Upper lobe of left lung (tissue), 6 donors: Measurements from ENCODE around the gene ITGB3BP. TPM values are rescaled to one million over a fixed set of nuclear protein-coding genes. Genes with fewer than 3 reads are reported as not detected.
A peak's percentile ranks its signal among the peaks of the same experiment; 100 is the strongest.
"Not testable (repeated sequence)": the region's sequence is repeated elsewhere in the genome, so short reads cannot be mapped to it uniquely, and the experiment has no call there.

Experiments used
- ATAC-seq, 2 donors: fragments of 200-7000 bp; cut with Tn5 transposase; one replicate each; pipeline ENCODE4 v1.9.1; 2022; ENCODE audit warnings: mild to moderate bottlenecking in 2 of 2, moderate library complexity in 2 of 2; ENCODE audit not compliant: low FRiP score in 2 of 2
- DNase-seq, 2 donors: peaks; one replicate each; pipeline ENCODE4 v3.0.0-alpha.2; 2019 to 2020
- H3K27ac ChIP-seq, 4 donors: fragments of 200-600 bp; sonication (generic); one replicate each; pipeline ENCODE4 v1.5.1; 2016 to 2019
- H3K27me3 ChIP-seq, 4 donors: fragments of 200-600 bp; sonication (generic); one replicate each; pipeline ENCODE4 v1.5.1; 2017 to 2019
- H3K36me3 ChIP-seq, 4 donors: fragments of 200-600 bp; sonication (generic); one replicate each; pipeline ENCODE4 v1.5.1; 2016 to 2019
- H3K4me1 ChIP-seq, 4 donors: fragments of 200-600 bp; sonication (generic); one replicate each; pipeline ENCODE4 v1.5.1; 2018 to 2019
- H3K4me3 ChIP-seq, 4 donors: fragments of 200-600 bp; sonication (generic); one replicate each; pipeline ENCODE4 v1.5.1; 2017 to 2019; ENCODE audit warnings: mild to moderate bottlenecking in 2 of 4, moderate library complexity in 1 of 4
- H3K9me3 ChIP-seq, 4 donors: fragments of 200-600 bp; sonication (generic); one replicate each; pipeline ENCODE4 v1.5.1; 2018 to 2019
- EP300 ChIP-seq, 4 donors: sonication (generic); formaldehyde crosslinking; IDR thresholded peaks; one replicate each; pipeline ENCODE4 v1.5.1; 2017; ENCODE audit warnings: antibody characterized with exemption in 4 of 4, control low read depth in 2 of 4
- POLR2A ChIP-seq, 4 donors: fragments of 450-650 bp; IDR thresholded peaks; one replicate each; pipeline ENCODE4 v1.5.1; 2016 to 2017; ENCODE audit warnings: antibody characterized with exemption in 4 of 4, mild to moderate bottlenecking in 2 of 4
- POLR2AphosphoS5 ChIP-seq, 2 donors: sonication (generic); formaldehyde crosslinking; IDR thresholded peaks; one replicate each; pipeline ENCODE4 v1.5.1; 2017; ENCODE audit warnings: antibody characterized with exemption in 2 of 2
- WGBS, 2 donors: methylation state at CpG; one replicate each; pipeline ENCODE4 v1.1.5; 2017 to 2018; 5-methylcytosine and 5-hydroxymethylcytosine counted together
- total RNA-seq, 6 donors: library from RNA; depleted of rRNA in 4 of 6; stranded (reverse); fragments of >200 nt in 4 of 6; gene quantifications; one replicate each; pipeline versions ENCODE4 v1.1.0 to v1.2.1, GENCODE V29; 2016 to 2021
- TF ChIP-seq, protein P1 (sequence below), 6 experiments: fragments of 450-650 bp in 4 of 6; fragments of 200-600 bp in 2 of 6; sonication (generic) in 2 of 6; IDR thresholded peaks; one replicate each; pipeline ENCODE4 v1.5.1; 2016 to 2019; ENCODE audit warnings: antibody characterized with exemption in 6 of 6
- donor health status: DM: no; HTN: no; CAD: no; lungs with moderate emphysema.
- donor health status: DM: no; HTN: yes; CAD: no; lungs with severe emphysema.

ITGB3BP gene
- total RNA-seq, result 10 to 100 TPM in 3 of 6 donors, 1 to 10 TPM in 3; 8.2 to 14.7 (median 10.4) TPM

DNA sequence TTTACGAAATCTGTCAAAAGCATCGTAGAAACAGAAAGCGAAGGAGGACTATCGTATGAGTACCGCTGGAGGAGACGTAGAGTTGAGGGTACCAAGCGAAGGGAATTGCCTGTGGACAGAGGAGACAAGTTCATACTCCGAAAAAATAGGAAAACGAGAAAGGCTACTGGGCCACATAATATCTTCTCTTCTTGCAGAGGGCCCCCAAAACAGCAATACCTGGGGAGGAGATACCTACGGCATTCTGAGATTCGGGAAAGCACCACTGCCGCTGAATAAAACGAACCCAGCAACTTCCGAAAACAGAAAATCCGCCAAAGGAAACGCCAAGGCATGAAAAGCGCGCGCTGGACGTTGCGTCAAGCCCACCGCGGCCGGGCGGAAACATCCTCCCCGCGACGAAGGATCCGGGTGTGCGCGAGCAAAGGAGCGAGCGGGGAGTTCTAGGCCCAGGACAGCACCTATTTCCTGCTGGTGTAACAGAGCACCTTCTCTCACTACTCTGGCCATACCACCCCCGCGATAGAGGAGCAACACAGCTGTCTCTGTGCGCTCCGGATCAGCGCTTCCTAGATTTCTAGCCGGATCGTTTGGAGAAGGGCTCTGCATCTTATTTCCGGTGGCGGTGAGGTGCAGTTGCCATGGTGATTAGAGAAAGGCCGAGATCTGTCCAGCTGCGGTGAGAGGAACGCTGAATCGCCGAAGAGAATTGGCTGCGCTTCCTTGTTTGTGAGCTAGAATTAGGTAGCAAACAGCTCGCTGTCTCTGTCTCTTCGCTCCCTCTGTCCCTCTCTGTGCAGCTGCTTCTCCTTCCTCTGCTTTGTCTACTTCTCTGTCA lies at the start of gene ITGB3BP, which contains the start of gene EFCAB7:
Gene ITGB3BP, minus strand, starts transcription at position 335 of the 838 bp plus-strand sequence. Its CDS starts 92 bp downstream, at position 243.
Gene EFCAB7, plus strand, starts transcription at position 635 of the 838 bp plus-strand sequence. CDS start 2,048 bp downstream, outside the sequence.
- DNase-seq, result peak; percentile 89 to 95
- peak; percentile 58 to 65 for TF ChIP-seq POLR2AphosphoS5 (IDR thresholded peaks at IDR 0.05)
- TF ChIP-seq EP300 (IDR thresholded peaks at IDR 0.05), result no peak
- TF ChIP-seq, protein P1, sequence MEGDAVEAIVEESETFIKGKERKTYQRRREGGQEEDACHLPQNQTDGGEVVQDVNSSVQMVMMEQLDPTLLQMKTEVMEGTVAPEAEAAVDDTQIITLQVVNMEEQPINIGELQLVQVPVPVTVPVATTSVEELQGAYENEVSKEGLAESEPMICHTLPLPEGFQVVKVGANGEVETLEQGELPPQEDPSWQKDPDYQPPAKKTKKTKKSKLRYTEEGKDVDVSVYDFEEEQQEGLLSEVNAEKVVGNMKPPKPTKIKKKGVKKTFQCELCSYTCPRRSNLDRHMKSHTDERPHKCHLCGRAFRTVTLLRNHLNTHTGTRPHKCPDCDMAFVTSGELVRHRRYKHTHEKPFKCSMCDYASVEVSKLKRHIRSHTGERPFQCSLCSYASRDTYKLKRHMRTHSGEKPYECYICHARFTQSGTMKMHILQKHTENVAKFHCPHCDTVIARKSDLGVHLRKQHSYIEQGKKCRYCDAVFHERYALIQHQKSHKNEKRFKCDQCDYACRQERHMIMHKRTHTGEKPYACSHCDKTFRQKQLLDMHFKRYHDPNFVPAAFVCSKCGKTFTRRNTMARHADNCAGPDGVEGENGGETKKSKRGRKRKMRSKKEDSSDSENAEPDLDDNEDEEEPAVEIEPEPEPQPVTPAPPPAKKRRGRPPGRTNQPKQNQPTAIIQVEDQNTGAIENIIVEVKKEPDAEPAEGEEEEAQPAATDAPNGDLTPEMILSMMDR (IDR thresholded peaks at IDR 0.05), result peak in 1 of 6 experiments; percentile 12
- peak in 2 of 4 donors; percentile 35 to 56 for TF ChIP-seq POLR2A (IDR thresholded peaks at IDR 0.05)
- Histone ChIP-seq H3K27me3 (no peaks in the 10 kb centered on the region), H3K27ac (peak within 1 kb of the TSS; percentile 85 to 95 (median 91)), H3K9me3 (no peaks in the 10 kb centered on the region), H3K4me3 (peak within 1 kb of the TSS; percentile 53 to 80 (median 65)), H3K4me1 (peaks cover 9 to 21% (median 19%) of the 10 kb centered on the region in 4 donors), H3K36me3 (peaks cover 0 to 9% (median 3%) of the 10 kb centered on the region in 4 donors)
- 0 to 1% methylated on average over 30 to 49 of the region's 50 CpGs for WGBS, 2 donors
- ATAC-seq, result peak; percentile 95 to 98

- not testable (repeated sequence) for H3K9me3 ChIP-seq, H3K36me3 ChIP-seq, H3K4me3 ChIP-seq, H3K4me1 ChIP-seq, H3K27ac ChIP-seq, ATAC-seq, H3K27me3 ChIP-seq, DNase-seq
- WGBS, 2 donors, result 91 to 92% methylated on average over 8 of the region's 8 CpGs
Measured at GRCh38 chr1:63572686-63573085, 49.7 kb upstream of the ITGB3BP start.

DNA sequence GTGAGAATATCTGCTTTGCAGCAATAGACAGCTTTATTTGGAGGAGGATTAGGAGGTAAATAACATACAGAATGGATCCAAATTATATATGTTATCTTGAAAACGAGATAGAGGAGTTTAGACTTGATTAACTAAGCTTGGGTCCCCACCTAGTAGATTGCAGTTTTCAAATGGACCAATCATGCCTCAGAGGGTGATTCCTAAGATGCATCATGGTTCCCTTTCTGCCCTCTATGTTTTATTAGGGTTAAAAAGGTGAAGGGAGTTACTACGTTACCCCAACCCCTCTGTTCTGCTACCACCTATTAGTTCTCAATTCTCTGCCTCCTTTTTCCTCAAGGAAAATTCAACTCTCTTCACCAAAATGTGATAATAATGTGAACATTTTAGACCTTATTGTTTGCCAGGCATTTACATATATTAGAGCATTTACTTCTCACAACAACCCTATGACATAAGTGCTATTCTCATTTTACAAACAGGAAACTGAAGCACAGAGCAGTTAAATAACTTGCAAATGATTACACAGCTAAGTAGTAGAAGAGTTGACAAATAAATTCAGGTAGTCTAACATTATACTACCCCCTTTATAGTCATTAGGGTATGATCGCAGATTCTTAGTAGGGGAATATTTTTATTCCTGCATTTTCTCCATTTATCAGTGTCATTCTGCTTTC lies 46.8 kb upstream of the ITGB3BP start:
- TF ChIP-seq EP300 (IDR thresholded peaks at IDR 0.05) (no peak), POLR2A (IDR thresholded peaks at IDR 0.05) (no peak), POLR2AphosphoS5 (IDR thresholded peaks at IDR 0.05) (no peak)
- TF ChIP-seq, protein P1 (IDR thresholded peaks at IDR 0.05), result no peak
- WGBS, 2 donors, result 81 to 86% methylated on average over 3 of the region's 3 CpGs
- no peaks in the 10 kb centered on the region for H3K36me3 ChIP-seq
- no peaks in the 10 kb centered on the region for H3K27me3 ChIP-seq
- no peaks in the 10 kb centered on the region for H3K4me1 ChIP-seq
- H3K4me3 ChIP-seq, result no peak overlapping the region
- ATAC-seq (no peak), DNase-seq (no peak)
- H3K9me3 ChIP-seq, result no peaks in the 10 kb centered on the region
- H3K27ac ChIP-seq, result no peak overlapping the region

GRCh38 chr1:63569068-63569467 lies 46.0 kb upstream of the ITGB3BP start:
- Histone ChIP-seq H3K9me3 (no peaks in the 10 kb centered on the region), H3K4me1 (no peaks in the 10 kb centered on the region), H3K36me3 (no peaks in the 10 kb centered on the region), H3K27me3 (no peaks in the 10 kb centered on the region), H3K27ac (no peak overlapping the region), H3K4me3 (no peak overlapping the region)
- DNase-seq (no peak), ATAC-seq (no peak)
- WGBS, 2 donors, result 89% methylated on average over 4 of the region's 4 CpGs
- TF ChIP-seq, protein P1 (IDR thresholded peaks at IDR 0.05), result no peak
- TF ChIP-seq EP300 (IDR thresholded peaks at IDR 0.05), result no peak
- TF ChIP-seq POLR2A (IDR thresholded peaks at IDR 0.05), result no peak
- TF ChIP-seq POLR2AphosphoS5 (IDR thresholded peaks at IDR 0.05), result no peak

DNA sequence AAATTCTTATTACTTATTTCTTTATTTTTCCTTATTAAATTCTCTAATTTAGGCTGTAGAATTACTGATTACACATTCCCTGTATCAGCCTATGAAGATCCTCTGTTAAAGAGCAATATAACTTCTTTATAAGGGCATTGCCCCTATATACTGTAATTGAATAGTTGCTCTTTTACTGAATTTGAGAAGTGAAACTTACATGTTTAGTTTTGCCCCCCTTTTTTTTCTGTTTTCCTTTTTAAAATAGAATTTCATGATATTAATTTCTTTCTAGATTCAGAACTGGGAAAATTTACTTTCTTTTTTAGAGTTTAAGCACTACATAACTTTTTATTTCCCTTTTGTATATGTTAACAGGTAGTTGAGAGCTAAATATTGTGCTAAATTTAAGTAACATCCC lies 40.7 kb upstream of the ITGB3BP start:
- no peak overlapping the region for H3K27ac ChIP-seq
- no peaks in the 10 kb centered on the region for H3K9me3 ChIP-seq
- ATAC-seq, result no peak

More for the DNA sequence above, 40.7 kb upstream of the ITGB3BP start:
- DNase-seq, result no peak
- Histone ChIP-seq H3K36me3 (no peaks in the 10 kb centered on the region), H3K27me3 (no peaks in the 10 kb centered on the region), H3K4me1 (no peaks in the 10 kb centered on the region), H3K4me3 (no peak overlapping the region)
- TF ChIP-seq EP300 (IDR thresholded peaks at IDR 0.05), result no peak
- no peak for TF ChIP-seq POLR2A (IDR thresholded peaks at IDR 0.05)
- TF ChIP-seq, protein P1 (IDR thresholded peaks at IDR 0.05), result no peak
- no peak for TF ChIP-seq POLR2AphosphoS5 (IDR thresholded peaks at IDR 0.05)
